ENCODE measurements around the gene PRG2.

- no peak for TF ChIP-seq CTCF (conservative IDR thresholded peaks at IDR 0.05; ENCODE audit: low read depth, low read length)
- TF ChIP-seq EZH2phosphoT487 (IDR thresholded peaks at IDR 0.05; ENCODE audit: borderline replicate concordance, low read length): no peak
- no peak for TF ChIP-seq EZH2 (IDR thresholded peaks at IDR 0.05; ENCODE audit: low read length, unreplicated experiment)
These were observed 2.3 kb upstream of the PRG2 start for GRCh38 chr11:57392763-57393105.
